ENCODE measurements around the gene DDC.

DDC gene

DNA sequence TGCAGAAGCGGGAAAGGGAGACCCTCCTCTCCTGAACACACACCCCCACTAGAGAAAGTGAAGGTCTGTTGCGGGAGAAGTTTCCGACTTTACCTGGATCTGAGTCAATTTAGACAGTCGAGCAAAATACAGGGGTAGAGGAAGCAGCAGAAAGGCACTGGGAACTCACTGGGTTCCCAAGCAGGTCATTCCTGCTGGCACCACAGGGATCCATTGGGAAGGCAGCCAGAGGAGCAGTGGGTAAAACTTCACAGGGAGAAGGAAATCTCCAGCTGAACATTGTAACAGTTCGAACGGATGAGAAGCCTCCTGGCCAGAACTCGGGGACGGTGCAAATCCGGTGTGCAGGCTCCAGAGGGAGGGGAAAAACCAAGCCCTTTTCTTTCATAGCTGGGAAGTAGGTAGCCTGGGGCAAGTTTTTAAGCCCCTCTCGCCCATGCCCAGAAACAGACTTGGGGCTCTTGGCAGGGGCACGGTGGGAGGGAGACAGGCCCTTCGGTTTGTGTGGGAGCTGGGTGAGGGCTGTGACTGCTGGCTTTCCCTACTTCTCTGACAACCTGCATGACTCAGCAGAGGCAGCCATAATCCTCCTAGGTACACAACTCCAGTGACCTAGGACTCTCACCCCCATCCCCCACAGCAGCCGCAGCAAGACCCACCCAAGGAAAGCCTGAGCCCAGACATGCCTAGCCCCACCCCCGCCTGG is 51.9 kb downstream of the DDC start:
- DNase-seq: no peak

DNA sequence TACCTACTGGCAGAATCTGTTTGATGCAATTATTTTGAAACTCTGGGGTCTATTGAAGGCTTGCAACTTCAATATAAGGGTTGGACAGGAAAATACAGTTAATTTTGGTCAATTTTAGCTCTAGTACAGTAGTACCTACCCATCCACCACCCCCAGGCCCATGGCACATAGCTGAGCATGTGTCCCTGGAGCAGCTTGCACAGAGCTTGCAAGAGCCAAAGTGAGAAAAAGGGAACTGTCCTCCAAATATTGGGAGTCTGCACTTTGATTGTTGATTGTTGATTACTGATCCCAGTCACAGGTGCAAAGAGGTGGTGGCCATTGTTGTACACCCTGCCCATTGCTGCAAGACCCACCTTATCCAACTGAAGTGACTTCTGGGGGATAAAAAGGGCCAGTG is 52.8 kb downstream of the DDC start:
- no peak for DNase-seq

DNA sequence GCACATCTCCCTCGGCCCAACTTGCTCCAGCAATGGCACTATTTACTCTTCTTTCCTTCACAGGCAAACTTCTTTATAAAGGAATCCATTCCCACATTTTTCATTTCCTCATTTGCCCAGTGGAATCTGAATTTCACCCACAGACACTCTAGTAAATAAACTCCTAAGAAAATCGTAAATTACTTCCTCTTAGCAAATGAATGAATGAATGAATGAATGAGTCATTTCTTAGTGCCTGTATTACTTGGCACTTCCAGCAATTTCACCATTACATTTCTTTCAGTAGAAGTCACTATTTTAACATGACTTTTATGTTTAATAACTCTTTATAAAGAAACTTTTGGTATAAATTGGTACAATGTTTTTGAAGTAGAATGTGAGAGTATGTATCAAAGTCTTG is 55.7 kb downstream of the DDC start:
- DNase-seq: no peak

DNA sequence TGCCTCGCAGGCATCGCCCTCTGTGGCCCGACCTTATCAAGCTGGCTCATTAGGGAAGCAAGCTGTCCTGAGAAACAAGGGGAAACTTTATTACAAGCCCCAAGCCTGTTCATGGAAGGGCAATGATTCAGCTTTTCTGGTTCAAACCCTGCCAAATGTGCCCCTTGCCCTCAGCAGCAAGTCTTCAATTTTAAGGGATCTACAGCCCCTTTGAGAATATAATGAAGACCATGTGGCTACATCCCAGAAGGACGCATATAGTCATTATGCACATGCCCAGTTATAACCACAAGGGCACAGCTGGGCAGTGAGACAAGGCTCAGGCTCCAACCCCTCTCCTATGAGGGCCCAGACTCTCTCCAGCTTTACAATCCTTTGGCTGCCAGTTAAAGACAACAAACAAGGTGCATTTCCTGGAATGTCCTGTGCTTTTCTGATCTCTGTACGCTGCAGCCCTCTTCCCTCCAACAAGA is 56.7 kb downstream of the DDC start:
- no peak for DNase-seq

DNA sequence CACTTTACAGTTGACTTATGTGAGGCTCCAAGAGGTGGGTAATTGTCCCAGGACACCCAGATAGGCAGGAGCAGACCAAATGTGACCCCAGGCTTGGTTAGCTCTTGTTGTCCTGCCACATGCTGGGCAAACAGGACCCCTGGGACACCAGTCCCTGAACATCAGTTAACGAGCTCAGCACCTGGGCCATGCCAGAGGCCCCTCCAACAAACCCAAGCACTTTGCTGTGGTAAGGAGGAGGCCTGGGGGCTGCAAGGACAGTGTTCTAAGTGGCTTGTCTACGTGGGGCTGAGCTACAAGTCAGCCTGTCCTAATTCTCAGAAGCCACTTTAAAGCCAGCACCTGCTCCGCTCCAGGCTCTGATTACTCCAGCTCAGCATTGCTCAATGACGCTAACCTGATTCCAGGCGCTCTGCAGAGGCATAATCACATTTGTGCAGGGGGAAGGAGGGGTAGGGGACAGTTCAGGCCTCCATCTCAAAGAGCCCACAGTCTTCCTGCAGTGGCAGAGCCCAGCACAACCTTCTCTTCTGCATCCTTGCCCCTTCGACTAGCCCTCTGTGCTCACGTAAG is 57.2 kb downstream of the DDC start:
- no peak for DNase-seq

DNA sequence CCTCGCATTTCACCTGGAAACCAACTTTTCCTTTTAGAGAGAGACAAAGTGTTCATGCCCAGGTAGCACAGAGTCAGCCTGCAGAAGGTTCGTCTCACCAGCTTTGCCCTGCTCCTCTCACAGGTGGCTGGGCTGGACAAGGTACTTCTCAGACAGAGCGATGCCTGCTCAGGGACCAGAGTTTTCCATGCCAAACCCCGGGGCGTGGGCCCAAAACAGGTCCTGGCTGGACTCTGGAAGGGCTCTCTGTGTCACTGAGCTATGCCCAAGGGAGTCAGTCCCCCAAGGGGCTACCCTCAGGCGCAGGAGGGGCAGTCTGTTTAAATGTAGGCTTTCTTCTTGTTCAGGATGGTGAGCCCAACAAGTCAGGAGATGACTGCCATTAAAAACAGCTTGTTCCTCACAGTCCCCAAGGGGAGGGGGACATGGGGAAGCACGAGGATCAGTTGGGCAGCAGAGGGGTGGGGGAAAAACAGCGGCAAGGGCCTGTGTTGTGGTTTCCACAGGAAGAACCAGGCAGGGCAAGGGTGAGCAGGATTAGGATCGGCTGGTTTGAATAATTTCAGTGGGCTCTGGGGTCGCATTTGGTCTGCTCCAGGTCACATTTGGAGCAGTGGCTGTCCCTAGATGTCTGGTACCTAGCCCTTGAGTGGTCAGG is 59.5 kb downstream of the DDC start:
- DNase-seq: no peak

DNA sequence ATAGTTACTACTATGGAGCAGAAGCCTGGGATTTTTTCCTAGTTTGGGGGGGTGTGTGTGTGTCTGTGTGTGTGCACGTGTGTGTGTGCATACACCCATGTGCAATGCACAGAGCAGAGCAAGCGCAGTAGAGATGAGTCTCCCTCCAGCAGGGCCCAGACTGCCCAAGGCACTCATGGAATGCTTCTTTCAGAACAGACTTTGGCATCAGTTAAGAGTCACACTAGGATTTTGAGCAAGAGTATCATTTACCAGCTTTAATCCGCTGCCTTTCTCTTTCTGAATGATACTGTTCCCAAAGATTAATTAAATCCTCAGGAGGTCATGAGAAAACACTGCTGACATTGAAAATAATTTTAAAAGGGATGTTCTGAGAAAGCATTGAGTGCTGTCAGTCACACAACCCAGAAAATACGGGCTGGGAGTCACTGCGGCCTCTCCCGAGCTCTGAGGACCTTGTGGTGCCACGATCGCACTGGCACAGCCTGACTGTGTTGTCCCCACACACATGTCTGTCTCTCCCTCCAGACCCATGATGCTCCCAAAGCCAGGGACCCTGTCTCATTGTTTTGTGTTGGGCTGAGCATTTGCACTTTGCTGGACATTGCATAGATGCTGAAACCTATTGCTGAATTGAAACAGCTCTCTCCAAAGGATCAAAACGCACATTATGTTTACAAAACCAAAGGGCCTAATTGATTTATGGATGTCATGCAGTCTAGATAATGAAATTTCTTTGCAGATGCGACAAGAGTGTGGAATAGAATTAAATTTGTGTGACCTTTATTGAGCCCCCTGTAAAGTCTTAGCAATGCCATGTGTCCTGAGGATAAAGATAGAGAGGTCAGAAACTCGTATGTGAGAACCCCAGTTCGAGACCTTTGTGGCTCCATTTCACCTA is 60.3 kb downstream of the DDC start:
- DNase-seq: no peak

DNA sequence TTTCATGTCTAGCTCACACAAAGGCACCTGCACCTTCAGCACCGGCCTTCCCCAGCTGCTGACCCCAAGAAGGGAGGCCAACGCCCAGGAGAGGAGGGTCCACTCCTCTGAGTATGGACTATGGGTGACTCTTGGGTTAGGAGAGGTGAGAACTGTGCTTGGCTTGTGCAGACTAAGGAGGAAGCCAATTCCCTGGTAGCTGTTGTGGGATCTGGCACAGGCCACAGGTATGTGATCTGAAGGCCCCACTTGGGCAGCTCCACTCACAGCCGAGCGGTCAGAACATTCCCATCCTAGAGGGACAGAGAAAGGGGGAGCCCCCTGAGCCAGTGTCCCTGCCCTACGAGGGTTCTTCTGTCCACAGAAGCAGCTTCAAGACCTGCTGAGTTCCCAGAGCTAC is 62.3 kb downstream of the DDC start:
- DNase-seq: no peak

DNA sequence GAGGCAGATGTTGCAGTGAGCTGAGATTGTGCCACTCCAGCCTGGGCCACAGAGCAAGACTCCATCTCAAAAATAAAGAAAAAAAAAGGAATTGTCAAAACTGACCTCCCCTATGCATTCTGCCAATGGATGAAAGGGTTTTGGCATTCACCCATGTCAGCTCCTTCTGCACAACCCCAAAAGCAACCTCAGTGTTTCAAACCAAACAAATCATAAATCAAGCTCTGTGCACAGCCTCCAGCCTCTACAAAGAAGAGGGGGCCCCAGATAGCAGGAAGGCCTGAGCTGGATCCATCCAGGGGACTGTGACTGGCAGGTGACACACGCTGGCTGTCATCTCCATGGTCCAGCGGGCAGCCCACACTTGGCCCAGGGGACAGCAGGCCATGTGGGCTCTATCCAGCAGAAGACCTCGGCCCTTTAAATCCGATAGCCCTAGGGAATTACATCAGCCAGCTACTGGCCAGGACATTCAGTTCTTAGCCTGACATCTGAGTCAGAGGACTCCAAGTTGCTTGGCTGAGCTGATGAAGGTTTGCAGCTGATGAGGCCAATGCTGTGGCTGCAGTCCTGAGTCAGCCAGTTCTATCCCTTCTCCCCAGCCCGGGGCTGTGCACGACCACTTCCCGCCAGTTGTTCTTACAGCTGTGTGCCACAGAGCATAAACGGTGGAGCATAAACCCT is 63.1 kb downstream of the DDC start:
- DNase-seq: no peak

DNA sequence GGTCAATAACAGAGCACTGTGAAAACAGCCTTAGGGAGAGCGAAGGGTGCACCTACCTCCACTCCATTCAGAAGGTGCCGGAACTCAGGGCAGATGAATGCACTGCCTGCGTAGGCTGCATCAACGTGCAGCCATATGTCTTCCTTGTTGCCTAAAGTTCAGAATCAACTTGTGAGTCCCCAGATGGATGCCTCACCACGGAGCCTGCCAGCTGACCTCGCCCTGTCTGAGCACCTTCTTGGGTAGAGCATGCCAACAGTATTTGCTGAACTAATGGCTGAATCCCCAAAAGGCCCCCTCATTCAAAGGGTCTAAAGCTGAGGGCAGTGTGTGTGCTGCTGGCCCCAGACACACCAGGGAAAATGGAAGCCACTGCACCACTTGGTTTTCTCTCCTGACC is 66.1 kb downstream of the DDC start:
- DNase-seq: no peak

DNA sequence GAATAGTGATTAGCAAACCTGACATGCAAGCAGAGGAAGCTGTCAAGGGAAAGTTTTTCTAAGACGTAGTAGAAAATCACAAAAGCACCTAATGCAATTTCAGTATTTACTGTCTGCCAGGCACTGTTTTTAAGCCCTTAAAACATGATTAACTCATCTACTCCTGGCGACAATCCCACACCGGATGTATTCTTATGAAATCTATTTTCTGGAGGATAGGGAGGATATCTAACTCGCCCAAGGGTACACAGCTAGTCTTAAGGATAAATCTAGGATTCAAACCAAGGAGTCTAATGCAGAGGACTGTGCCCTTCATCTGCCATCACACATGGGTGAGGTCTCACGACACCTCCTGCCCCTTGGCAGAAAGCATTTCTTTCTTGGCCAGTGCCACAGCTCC is 67.2 kb downstream of the DDC start:
- DNase-seq: no peak

DNA sequence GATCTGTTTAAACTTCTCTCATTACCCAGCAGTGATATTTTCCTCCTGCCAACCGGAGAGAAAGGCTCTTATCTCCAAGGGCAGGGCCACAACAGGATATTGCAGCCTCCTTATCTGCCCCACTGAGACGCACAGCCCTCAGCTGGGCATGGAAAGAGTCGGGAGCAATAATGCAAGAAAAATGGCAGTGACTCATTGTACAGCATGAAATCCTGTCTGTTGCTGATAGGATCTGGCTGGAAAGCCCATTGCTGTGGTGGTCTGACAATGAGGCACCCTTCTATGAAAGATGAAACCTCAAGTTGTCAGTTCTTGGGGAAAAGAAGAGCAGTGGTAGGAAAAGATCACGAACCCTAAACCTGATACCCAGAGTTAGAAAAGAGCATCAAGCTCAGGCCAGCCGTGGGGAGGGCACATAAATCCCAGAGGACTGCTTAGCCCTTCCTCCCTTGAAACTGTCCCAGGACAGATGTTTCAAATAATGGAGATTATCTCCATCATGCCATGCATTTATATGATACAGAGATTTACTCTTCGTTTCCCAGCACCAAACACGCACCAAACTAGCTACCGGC is 68.0 kb downstream of the DDC start:
- no peak for DNase-seq

DNA sequence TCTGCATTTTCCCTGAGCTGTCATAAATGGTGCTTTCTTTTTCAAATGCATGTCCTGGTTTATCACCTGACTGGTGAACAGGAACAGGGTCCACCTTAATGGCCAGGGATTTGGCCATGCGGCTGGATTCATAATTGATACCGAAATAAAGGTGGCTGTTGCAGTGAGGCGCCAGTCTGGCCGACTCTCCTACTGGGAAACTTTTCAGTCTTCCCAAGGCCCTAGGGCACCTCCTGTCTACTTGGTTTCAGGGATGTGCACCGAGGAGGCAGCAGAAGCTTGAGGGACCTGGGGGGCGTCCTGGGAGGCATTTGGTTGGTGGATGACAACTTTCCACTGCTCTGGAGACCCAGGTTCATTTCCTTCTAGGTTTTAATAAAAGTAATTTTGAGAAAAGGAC is 68.6 kb downstream of the DDC start:
- no peak for DNase-seq

DNA sequence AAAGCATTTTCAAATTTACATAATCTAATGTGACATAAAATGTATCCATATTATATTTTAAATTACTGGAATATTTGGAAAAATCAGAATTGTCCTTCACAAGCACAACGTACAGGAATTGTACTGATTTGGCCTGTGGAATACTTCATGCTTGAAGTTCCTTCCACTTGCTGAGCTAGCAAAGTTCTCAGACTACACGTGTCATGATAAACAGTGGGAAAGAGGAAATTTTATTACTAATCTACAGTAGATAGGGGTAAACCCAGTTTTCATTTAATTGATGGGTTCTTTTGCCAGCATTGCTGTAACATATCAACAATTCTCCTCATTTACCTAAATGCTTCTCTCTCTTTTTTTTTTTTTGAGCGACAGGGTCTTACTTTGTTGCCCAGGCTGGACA is 69.5 kb downstream of the DDC start:
- DNase-seq: no peak

DNA sequence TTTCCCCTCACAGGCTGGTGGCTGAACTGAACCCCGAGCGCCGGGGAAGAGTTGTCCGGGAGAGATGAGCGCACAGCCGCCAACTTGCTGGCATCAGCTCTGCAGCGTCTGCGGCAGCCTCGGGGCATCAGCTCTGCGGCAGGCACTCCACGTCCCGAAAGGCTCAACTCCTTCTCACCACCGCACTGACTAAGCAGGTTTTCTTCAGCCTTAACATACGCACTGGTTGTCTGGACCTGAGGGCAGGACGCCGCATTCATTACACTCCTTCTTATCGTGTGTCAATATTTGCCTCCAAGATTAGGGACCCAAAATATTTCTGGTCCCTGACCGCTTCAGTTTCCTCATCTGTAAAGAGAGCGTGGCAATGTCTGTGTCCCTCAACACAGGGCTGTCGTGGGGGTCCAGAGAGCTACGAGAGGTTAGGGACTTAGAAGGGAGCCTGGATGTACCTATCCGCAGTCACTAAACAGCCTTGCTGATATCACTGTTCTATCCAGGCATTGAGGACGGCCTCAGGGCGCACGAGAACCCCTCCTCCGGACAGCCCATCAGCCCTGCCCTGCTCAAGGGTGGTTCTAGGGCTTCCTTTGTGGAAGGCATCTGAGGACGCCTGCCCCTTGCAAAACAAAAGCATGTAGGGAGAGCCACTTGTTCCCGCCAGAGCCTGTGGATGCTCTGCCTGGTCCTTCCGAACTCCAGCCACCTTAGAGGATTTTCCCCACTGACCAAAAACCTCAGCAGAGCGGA is 72.3 kb downstream of the DDC start:
- DNase-seq: no peak

DNA sequence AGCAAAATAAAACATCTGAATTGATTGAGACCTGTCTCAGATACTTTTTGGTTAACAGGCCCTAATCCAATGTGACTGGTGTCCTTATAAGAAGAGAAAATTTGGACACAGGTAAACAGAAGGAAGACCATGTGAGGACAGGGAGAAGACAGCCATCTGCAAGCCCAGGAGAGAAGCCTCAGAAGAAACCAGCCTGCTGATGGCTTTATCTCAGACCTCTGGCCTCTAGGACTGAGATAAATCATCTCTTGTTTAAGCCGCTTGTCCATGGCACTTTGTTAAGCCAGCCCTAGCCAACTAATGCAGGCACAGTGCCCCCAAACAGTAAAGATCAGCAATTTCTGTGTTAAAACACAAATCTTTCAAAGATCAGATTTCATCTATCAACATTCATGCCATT is 73.3 kb downstream of the DDC start:
- no peak for DNase-seq

DNA sequence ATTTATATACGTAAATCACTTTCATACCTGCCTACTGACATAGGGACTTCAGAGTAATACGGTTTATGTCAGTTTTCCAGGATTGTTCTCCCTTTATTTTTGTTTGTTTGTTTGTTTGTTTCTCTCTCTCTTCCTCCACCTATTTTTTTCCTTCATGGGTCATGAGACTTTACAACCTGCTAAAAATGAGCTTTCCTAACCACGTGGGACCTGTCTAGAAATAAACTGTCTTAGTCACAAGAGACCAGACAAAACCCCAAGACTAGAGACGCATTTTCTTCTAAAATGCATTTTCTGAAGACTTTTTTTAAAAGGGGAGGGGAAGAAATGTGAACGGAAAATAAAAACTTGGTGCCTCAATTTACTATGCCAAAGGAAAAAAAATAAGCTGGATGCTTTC is 74.0 kb downstream of the DDC start:
- DNase-seq: no peak

DNA sequence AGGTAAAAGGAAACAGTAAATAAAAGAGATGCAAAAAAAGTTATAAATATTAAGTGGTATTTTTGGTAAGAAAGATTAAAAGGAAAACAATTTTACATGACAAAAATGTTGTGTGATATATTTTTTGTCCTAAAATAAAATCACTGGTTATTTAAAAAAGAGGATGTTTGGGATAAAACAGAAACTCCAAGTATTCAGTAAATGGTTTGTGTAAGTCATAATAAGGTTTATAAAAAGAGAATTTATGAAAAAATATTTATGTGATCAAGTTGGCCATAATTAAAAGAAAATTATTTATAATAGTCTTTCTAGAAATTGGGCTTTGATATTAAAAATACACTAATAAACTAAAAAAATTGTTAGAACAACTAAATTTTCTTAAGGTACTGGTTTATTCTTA is 76.8 kb downstream of the DDC start:
- no peak for DNase-seq

DNA sequence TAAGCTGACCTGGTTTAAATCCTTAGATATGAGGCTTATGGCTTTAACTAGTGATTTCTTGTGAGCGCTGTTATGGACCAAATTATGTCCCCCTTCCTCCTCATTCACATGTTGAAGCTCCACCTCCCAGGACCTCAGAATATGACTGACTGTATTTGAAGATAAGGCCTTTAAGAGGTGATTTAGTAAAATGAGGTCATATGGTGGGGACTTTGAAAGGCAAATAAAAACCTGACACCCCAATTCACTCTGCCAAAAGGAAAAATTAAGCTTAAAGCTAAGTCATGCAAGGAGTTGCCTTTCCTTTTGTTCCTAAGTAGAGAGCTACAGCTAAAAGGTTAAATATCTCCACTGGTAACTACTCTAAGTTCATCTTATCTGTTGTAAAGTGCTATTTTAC is 78.7 kb downstream of the DDC start:
- no peak for DNase-seq

DNA sequence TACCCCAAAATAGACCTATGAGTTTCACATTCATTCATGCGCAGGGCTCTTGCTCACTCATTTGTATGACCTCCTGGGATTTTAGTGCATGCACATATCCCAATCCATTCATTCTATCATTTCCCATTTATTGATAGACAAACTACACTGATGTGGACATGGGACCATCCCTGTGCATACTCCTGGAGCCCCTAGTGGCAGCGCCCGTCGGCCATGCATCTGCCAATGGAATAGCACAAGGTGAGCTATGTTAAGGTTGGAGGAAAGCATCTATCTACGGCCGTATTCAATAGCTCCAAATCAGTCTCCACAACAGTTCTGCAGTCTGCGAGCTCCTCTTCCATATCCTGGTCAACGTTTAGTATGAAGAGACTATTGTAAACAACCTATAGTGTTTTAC is 83.3 kb downstream of the DDC start:
- DNase-seq: no peak

DNA sequence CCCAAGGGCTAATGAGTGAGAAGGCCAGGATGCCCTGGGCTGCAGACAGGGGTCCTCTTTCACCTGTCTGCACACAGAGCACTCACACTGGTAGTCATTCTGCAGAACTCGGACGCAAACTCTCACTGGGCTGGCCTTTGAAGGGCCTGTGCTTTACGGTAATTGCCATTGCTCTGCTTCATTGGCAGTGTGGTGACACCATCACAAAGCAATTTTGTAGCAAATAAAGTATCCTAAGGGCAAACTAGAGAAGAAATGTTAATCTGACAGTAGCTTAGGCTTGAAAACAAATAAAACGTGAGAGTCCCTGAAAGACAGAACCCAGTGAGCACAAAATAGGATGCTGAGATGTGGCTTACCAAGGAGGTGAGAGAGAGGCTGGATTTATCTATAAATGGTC is 84.4 kb downstream of the DDC start:
- no peak for DNase-seq
